GM13976 (cell line): ENCODE results near the gene ARHGEF35.
"Not testable (repeated sequence)": the region's sequence is repeated elsewhere in the genome, so short reads cannot be mapped to it uniquely, and the experiment has no call there.

Experiments used
- DNase-seq: peaks from one replicate; pipeline ENCODE4 v3.0.0; 2012; ENCODE audit warnings: low spot score
- in situ Hi-C: fragments of 300-500 bp; cut with MboI; formaldehyde crosslinking; loops from one replicate; pipeline ENCODE4 v1.12.0; 2022; ENCODE audit warnings: low sequenced_read_pairs, mixed read lengths, inconsistent platforms; ENCODE audit not compliant: unreplicated experiment

ARHGEF35 gene

GRCh38 chr7:144195212-144195872, at the start of gene ARHGEF35:
TSS of gene ARHGEF35 (minus strand) at chr7:144195833. CDS start at chr7:144188383, 7,450 bp downstream.
- DNase-seq, in situ Hi-C loops: not testable (repeated sequence)

- in situ Hi-C loops, DNase-seq: not testable (repeated sequence)
Measured at GRCh38 chr7:144245372-144245771, 49.7 kb upstream of the ARHGEF35 start.

- in situ Hi-C loops, DNase-seq: not testable (repeated sequence)
Measured at GRCh38 chr7:144239365-144239764, 43.7 kb upstream of the ARHGEF35 start, which contains the start of gene OR2A42. TSS of gene OR2A42 (minus strand) at chr7:144239605. CDS start at chr7:144232843, 6,762 bp downstream.

- in situ Hi-C loops, DNase-seq: not testable (repeated sequence)
Measured at GRCh38 chr7:144238530-144239082, 43.0 kb upstream of the ARHGEF35 start.

GRCh38 chr7:144233039-144233438, 37.4 kb upstream of the ARHGEF35 start:
- in situ Hi-C loops, DNase-seq: not testable (repeated sequence)

GRCh38 chr7:144231027-144231426, 35.4 kb upstream of the ARHGEF35 start:
- in situ Hi-C loops, DNase-seq: not testable (repeated sequence)

GRCh38 chr7:144228810-144229209, 33.2 kb upstream of the ARHGEF35 start:
- DNase-seq, in situ Hi-C loops: not testable (repeated sequence)

- in situ Hi-C loops, DNase-seq: not testable (repeated sequence)
Measured at GRCh38 chr7:144226866-144227265, 31.2 kb upstream of the ARHGEF35 start.

GRCh38 chr7:144223675-144224074, 28.0 kb upstream of the ARHGEF35 start:
- in situ Hi-C loops, DNase-seq: not testable (repeated sequence)

GRCh38 chr7:144220531-144220930, 24.9 kb upstream of the ARHGEF35 start:
- in situ Hi-C loops, DNase-seq: not testable (repeated sequence)

GRCh38 chr7:144219149-144219548, 23.5 kb upstream of the ARHGEF35 start:
- DNase-seq, in situ Hi-C loops: not testable (repeated sequence)

- DNase-seq, in situ Hi-C loops: not testable (repeated sequence)
Measured at GRCh38 chr7:144218581-144218980, 22.9 kb upstream of the ARHGEF35 start.

GRCh38 chr7:144217200-144217599, 21.6 kb upstream of the ARHGEF35 start:
- in situ Hi-C loops = not testable (repeated sequence)

GRCh38 chr7:144205306-144205705, 9.7 kb upstream of the ARHGEF35 start:
- DNase-seq, in situ Hi-C loops: not testable (repeated sequence)

More at GRCh38 chr7:144217200-144217599, 21.6 kb upstream of the ARHGEF35 start:
- DNase-seq = not testable (repeated sequence)

GRCh38 chr7:144203086-144203485, 7.5 kb upstream of the ARHGEF35 start:
- DNase-seq, in situ Hi-C loops: not testable (repeated sequence)

GRCh38 chr7:144201978-144202377, 6.3 kb upstream of the ARHGEF35 start:
- DNase-seq, in situ Hi-C loops: not testable (repeated sequence)

- DNase-seq, in situ Hi-C loops: not testable (repeated sequence)
Measured at GRCh38 chr7:144198934-144199333, 3.3 kb upstream of the ARHGEF35 start.

GRCh38 chr7:144194453-144194852, 1.2 kb downstream of the ARHGEF35 start:
- in situ Hi-C loops, DNase-seq: not testable (repeated sequence)

- DNase-seq, in situ Hi-C loops: not testable (repeated sequence)
Measured at GRCh38 chr7:144193782-144194181, 1.9 kb downstream of the ARHGEF35 start.
